K562 (cell line): ENCODE results near the gene NOSTRIN.

Experiments
- EZH2 ChIP-seq: IDR thresholded peaks from 2 replicates; pipeline ENCODE4 v1.6.1; 2012; ENCODE audit warnings: low read depth, mild to moderate bottlenecking, inconsistent platforms, low read length, borderline replicate concordance
- SP1 ChIP-seq: sonication (generic); formaldehyde crosslinking; IDR thresholded peaks from 2 replicates; pipeline ENCODE4 v1.8.1; 2022; ENCODE audit warnings: mild to moderate bottlenecking, missing genetic modification reagents
- TEAD4 ChIP-seq, 2 experiments: sonication (generic) in 1 of 2; formaldehyde crosslinking in 1 of 2; IDR thresholded peaks; 2 replicates each; pipeline versions ENCODE4 v1.6.1 to v1.8.0; 2012 to 2022; ENCODE audit warnings: borderline replicate concordance in 1 of 2, inconsistent platforms in 1 of 2, low read length in 1 of 2, mild to moderate bottlenecking in 1 of 2, missing genetic modification reagents in 1 of 2
- ZBTB33 ChIP-seq: sonication (generic); formaldehyde crosslinking; IDR thresholded peaks from 2 replicates; pipeline ENCODE4 v1.8.1; 2023; ENCODE audit warnings: mild to moderate bottlenecking, missing genetic modification reagents
- TF ChIP-seq, protein P1 (sequence below), 3 experiments: IDR thresholded peaks in 2 of 3; conservative IDR thresholded peaks in 1 of 3; 2 replicates each; pipeline ENCODE4 v1.5.1; 2011 to 2012; ENCODE audit warnings: low read length in 3 of 3, mild to moderate bottlenecking in 3 of 3, control low read depth in 2 of 3, improper control_type of control experiment in 1 of 3, inconsistent platforms in 1 of 3, low read depth in 1 of 3, mixed read lengths in 1 of 3, moderate library complexity in 1 of 3; ENCODE audit not compliant: insufficient read depth in 2 of 3
- TF ChIP-seq, protein P2 (sequence below): fragments of 250-450 bp; sonication (Bioruptor Pico); IDR thresholded peaks from 2 replicates; pipeline ENCODE4 v1.8.0; 2021; ENCODE audit warnings: mild to moderate bottlenecking, moderate library complexity

- TF ChIP-seq, protein P1, sequence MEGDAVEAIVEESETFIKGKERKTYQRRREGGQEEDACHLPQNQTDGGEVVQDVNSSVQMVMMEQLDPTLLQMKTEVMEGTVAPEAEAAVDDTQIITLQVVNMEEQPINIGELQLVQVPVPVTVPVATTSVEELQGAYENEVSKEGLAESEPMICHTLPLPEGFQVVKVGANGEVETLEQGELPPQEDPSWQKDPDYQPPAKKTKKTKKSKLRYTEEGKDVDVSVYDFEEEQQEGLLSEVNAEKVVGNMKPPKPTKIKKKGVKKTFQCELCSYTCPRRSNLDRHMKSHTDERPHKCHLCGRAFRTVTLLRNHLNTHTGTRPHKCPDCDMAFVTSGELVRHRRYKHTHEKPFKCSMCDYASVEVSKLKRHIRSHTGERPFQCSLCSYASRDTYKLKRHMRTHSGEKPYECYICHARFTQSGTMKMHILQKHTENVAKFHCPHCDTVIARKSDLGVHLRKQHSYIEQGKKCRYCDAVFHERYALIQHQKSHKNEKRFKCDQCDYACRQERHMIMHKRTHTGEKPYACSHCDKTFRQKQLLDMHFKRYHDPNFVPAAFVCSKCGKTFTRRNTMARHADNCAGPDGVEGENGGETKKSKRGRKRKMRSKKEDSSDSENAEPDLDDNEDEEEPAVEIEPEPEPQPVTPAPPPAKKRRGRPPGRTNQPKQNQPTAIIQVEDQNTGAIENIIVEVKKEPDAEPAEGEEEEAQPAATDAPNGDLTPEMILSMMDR (IDR thresholded peaks at IDR 0.05 in 2 of 3, conservative IDR thresholded peaks at IDR 0.05 in 1 of 3; ENCODE audit: insufficient read depth in 2 of 3, low read depth in 1 of 3, low read length in 3 of 3): no peak
- TF ChIP-seq TEAD4 (IDR thresholded peaks at IDR 0.05; ENCODE audit: low read length): no peak
- no peak for TF ChIP-seq TEAD4 (CRISPR knock-in tag; IDR thresholded peaks at IDR 0.05; ENCODE audit: borderline replicate concordance)
- no peak for TF ChIP-seq ZBTB33 (CRISPR knock-in tag)
- no peak for TF ChIP-seq SP1 (CRISPR knock-in tag)
- TF ChIP-seq, protein P2, sequence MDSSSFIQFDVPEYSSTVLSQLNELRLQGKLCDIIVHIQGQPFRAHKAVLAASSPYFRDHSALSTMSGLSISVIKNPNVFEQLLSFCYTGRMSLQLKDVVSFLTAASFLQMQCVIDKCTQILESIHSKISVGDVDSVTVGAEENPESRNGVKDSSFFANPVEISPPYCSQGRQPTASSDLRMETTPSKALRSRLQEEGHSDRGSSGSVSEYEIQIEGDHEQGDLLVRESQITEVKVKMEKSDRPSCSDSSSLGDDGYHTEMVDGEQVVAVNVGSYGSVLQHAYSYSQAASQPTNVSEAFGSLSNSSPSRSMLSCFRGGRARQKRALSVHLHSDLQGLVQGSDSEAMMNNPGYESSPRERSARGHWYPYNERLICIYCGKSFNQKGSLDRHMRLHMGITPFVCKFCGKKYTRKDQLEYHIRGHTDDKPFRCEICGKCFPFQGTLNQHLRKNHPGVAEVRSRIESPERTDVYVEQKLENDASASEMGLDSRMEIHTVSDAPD (CRISPR knock-in tag): no peak
- TF ChIP-seq EZH2: no peak
Observed at GRCh38 chr2:168775837-168776236, 26.6 kb upstream of the NOSTRIN start.
